ENCODE results near the gene TMC8. TPM values are rescaled to one million over a fixed set of nuclear protein-coding genes. Genes with fewer than 3 reads are reported as not detected.

TMC8 gene
- total RNA-seq, 2 donors from 2014 or later, result 102 to 124 TPM

- H3K27me3 Mint-ChIP-seq (ENCODE audit: low read depth), result no peaks in the 10 kb centered on the region
- no peak for DNase-seq
- ATAC-seq (replicated peaks in 1 of 2), result no peak
- H3K36me3 Mint-ChIP-seq (ENCODE audit: insufficient read depth in 2 of 2), result peaks cover 9 to 20% of the 10 kb centered on the region in 2 donors
- H3K4me3 Mint-ChIP-seq, result no peak overlapping the region
- no peak overlapping the region for H3K27ac Mint-ChIP-seq
- H3K4me1 Mint-ChIP-seq (ENCODE audit: low read depth), result peaks cover 55% of the 10 kb centered on the region
- H3K9me3 Mint-ChIP-seq, result no peaks in the 10 kb centered on the region
These were observed 53.3 kb downstream of the TMC8 start for GRCh38 chr17:78183916-78184315.

GRCh38 chr17:78184351-78184750 is 53.8 kb downstream of the TMC8 start:
- H3K27me3 Mint-ChIP-seq (ENCODE audit: low read depth), result no peaks in the 10 kb centered on the region
- H3K9me3 Mint-ChIP-seq, result no peaks in the 10 kb centered on the region
- peaks cover 55% of the 10 kb centered on the region for H3K4me1 Mint-ChIP-seq (ENCODE audit: low read depth)
- peaks cover 9 to 20% of the 10 kb centered on the region in 2 donors for H3K36me3 Mint-ChIP-seq (ENCODE audit: insufficient read depth in 2 of 2)
- peak overlapping the region in 1 of 2 donors; percentile 8 for H3K4me3 Mint-ChIP-seq
- DNase-seq (no peak), ATAC-seq (replicated peaks in 1 of 2) (no peak)
- H3K27ac Mint-ChIP-seq, result no peak overlapping the region

GRCh38 chr17:78184868-78185267 is 54.3 kb downstream of the TMC8 start:
- Mint-ChIP-seq H3K27me3 (ENCODE audit: low read depth) (no peaks in the 10 kb centered on the region), H3K36me3 (ENCODE audit: insufficient read depth in 2 of 2) (peaks cover 9 to 20% of the 10 kb centered on the region in 2 donors), H3K4me1 (ENCODE audit: low read depth) (peaks cover 56% of the 10 kb centered on the region), H3K4me3 (peak overlapping the region; percentile 33 to 46), H3K27ac (no peak overlapping the region), H3K9me3 (no peaks in the 10 kb centered on the region)
- no peak for DNase-seq
- no peak for ATAC-seq (replicated peaks in 1 of 2)

- Mint-ChIP-seq H3K4me1 (ENCODE audit: low read depth) (peaks cover 54% of the 10 kb centered on the region), H3K27ac (peak overlapping the region; percentile 69), H3K9me3 (no peaks in the 10 kb centered on the region)
These were observed 55.6 kb downstream of the TMC8 start for GRCh38 chr17:78185981-78186691.

GRCh38 chr17:78186692-78187595 is 56.4 kb downstream of the TMC8 start, which contains the start of the genes AFMID and TK1:
TSS of gene AFMID (plus strand) at chr17:78187362. CDS start at chr17:78187371, 9 bp downstream.
TSS of gene TK1 (minus strand) at chr17:78187052. CDS start at chr17:78186994, 58 bp downstream.
- DNase-seq (peak; percentile 95 to 96), ATAC-seq (replicated peaks in 1 of 2) (peak; percentile 95 to 96)
- H3K4me1 Mint-ChIP-seq (ENCODE audit: low read depth), result peaks cover 48% of the 10 kb centered on the region
- H3K4me3 Mint-ChIP-seq, result peak within 1 kb of the TSS; percentile 76 to 89
- no peaks in the 10 kb centered on the region for H3K9me3 Mint-ChIP-seq
- peak within 1 kb of the TSS; percentile 69 for H3K27ac Mint-ChIP-seq
- H3K36me3 Mint-ChIP-seq (ENCODE audit: insufficient read depth in 2 of 2), result peaks cover 1 to 19% of the 10 kb centered on the region in 2 donors
- no peaks in the 10 kb centered on the region for H3K27me3 Mint-ChIP-seq (ENCODE audit: low read depth)

More at GRCh38 chr17:78185981-78186691, 55.6 kb downstream of the TMC8 start:
- ATAC-seq (replicated peaks in 1 of 2) (peak in 1 of 2 donors; percentile 1), DNase-seq (no peak)
- peak overlapping the region; percentile 76 to 89 for H3K4me3 Mint-ChIP-seq
- H3K27me3 Mint-ChIP-seq (ENCODE audit: low read depth), result no peaks in the 10 kb centered on the region
- peaks cover 3 to 16% of the 10 kb centered on the region in 2 donors for H3K36me3 Mint-ChIP-seq (ENCODE audit: insufficient read depth in 2 of 2)

Other genes starting within 250 kb of the TMC8 start
- 10 to 100 TPM; 26.5 to 30.5 TPM for gene TNRC6C, start 172.1 kb upstream of the TMC8 start, total RNA-seq
- 100 to 1,000 TPM; 129 to 137 TPM for gene TMC6, start 2.0 kb upstream of the TMC8 start, total RNA-seq
- gene C17orf99, start 15.6 kb downstream of the TMC8 start, total RNA-seq, result under 1 TPM in 1 of 2 donors, not detected in 1; 0.58 TPM
- 10 to 100 TPM; 87.6 to 92.0 TPM for gene SYNGR2, start 37.8 kb downstream of the TMC8 start, total RNA-seq
- 10 to 100 TPM; 90.6 to 90.9 TPM for gene TK1, start 56.3 kb downstream of the TMC8 start, total RNA-seq
- 10 to 100 TPM; 23.1 to 34.1 TPM for gene AFMID, start 56.6 kb downstream of the TMC8 start, total RNA-seq
- 100 to 1,000 TPM in 1 of 2 donors, 10 to 100 TPM in 1; 78.9 to 104 TPM for gene BIRC5, start 83.5 kb downstream of the TMC8 start, total RNA-seq
- not detected for gene TMEM235, start 100.9 kb downstream of the TMC8 start, total RNA-seq
- 100 to 1,000 TPM; 164 to 212 TPM for gene SOCS3, start 229.3 kb downstream of the TMC8 start, total RNA-seq
- 100 to 1,000 TPM in 1 of 2 donors, 10 to 100 TPM in 1; 81.6 to 101 TPM for gene PGS1, start 247.9 kb downstream of the TMC8 start, total RNA-seq